B cell (primary cell): ENCODE measurements around the gene CAMK2G.

Source experiments
- CTCF ChIP-seq: fragments of 200-600 bp; IDR thresholded peaks from one replicate; pipeline ENCODE4 v1.8.0; 2022; ENCODE audit warnings: antibody characterized with exemption, mild to moderate bottlenecking
- EZH2 ChIP-seq: IDR thresholded peaks from 2 replicates; pipeline ENCODE4 v1.6.1; 2012; ENCODE audit warnings: borderline replicate concordance, low read depth, mild to moderate bottlenecking, moderate library complexity, low read length; ENCODE audit not compliant: insufficient read depth, poor library complexity, severe bottlenecking

- TF ChIP-seq CTCF (no peak), EZH2 (no peak)
Observed at GRCh38 chr10:73899423-73899822, 25.1 kb upstream of the CAMK2G start.
